ENCODE data around the gene MMP24. TPM values are rescaled to one million over a fixed set of nuclear protein-coding genes. Genes with fewer than 3 reads are reported as not detected.

Gene MMP24
- total and polyA plus RNA-seq, 2 of the 13 experiments (the other 11 are each of a cell fraction or from before 2014, with no cell fraction given) = 0.29 to 0.35 TPM

- TF ChIP-seq ZNF33B (CRISPR knock-in tag; IDR thresholded peaks at IDR 0.05) (no peak), KLF15 (CRISPR knock-in tag; IDR thresholded peaks at IDR 0.05; ENCODE audit: borderline replicate concordance) (no peak), ZNF234 (CRISPR knock-in tag; conservative IDR thresholded peaks at IDR 0.05) (no peak), DMTF1 (CRISPR knock-in tag; IDR thresholded peaks at IDR 0.05) (no peak), ZNF598 (CRISPR knock-in tag; IDR thresholded peaks at IDR 0.05; ENCODE audit: borderline replicate concordance) (no peak), HMGXB4 (CRISPR knock-in tag; IDR thresholded peaks at IDR 0.05; ENCODE audit: borderline replicate concordance in 1 of 2, low read depth in 1 of 2) (peak in 1 of 2 experiments; percentile 79; a peak in 2 of 4 replicates), GATA4 (IDR thresholded peaks at IDR 0.05; ENCODE audit: borderline replicate concordance, low read depth) (no peak), GPN1 (CRISPR knock-in tag; IDR thresholded peaks at IDR 0.05; ENCODE audit: borderline replicate concordance) (no peak), ZNF263 (CRISPR knock-in tag; IDR thresholded peaks at IDR 0.05) (no peak), RFX3 (CRISPR knock-in tag; IDR thresholded peaks at IDR 0.05) (0 out of 2 replicates have a peak, but pooled peaks have one; percentile 24), FUBP1 (CRISPR knock-in tag; IDR thresholded peaks at IDR 0.05; ENCODE audit: borderline replicate concordance) (no peak), KLF16 (CRISPR knock-in tag; IDR thresholded peaks at IDR 0.05) (peak in 1 of 2 experiments; percentile 86; a peak in 2 of 4 replicates), ZNF792 (CRISPR knock-in tag; IDR thresholded peaks at IDR 0.05) (peak; percentile 86), ZSCAN31 (CRISPR knock-in tag; IDR thresholded peaks at IDR 0.05; ENCODE audit: low read depth) (no peak), CENPT (CRISPR knock-in tag; IDR thresholded peaks at IDR 0.05; ENCODE audit: low read depth) (no peak), NFIB (CRISPR knock-in tag; IDR thresholded peaks at IDR 0.05; ENCODE audit: borderline replicate concordance) (no peak), POLR2G (IDR thresholded peaks at IDR 0.05; ENCODE audit: low read depth, low read length) (peak; percentile 45; the same call in 1 of the 2 replicates), PBX2 (CRISPR knock-in tag; IDR thresholded peaks at IDR 0.05) (no peak), FIP1L1 (IDR thresholded peaks at IDR 0.05; ENCODE audit: borderline replicate concordance, insufficient read depth, low read depth, low read length) (no peak)
Measured at GRCh38 chr20:35305682-35306556, 79.4 kb downstream of the MMP24 start (continued).

Measured in HepG2 (cell line).